NCI-H345 treated with DMSO at 0.1 percent for 48 hours (cell line): ENCODE results near the gene TBC1D7.

Source experiments
- DNase-seq: peaks from one replicate; lab custom pipeline; 2025; ENCODE audit not compliant: unreplicated experiment; lab: John Stamatoyannopoulos, UW

The TBC1D7 gene

DNA sequence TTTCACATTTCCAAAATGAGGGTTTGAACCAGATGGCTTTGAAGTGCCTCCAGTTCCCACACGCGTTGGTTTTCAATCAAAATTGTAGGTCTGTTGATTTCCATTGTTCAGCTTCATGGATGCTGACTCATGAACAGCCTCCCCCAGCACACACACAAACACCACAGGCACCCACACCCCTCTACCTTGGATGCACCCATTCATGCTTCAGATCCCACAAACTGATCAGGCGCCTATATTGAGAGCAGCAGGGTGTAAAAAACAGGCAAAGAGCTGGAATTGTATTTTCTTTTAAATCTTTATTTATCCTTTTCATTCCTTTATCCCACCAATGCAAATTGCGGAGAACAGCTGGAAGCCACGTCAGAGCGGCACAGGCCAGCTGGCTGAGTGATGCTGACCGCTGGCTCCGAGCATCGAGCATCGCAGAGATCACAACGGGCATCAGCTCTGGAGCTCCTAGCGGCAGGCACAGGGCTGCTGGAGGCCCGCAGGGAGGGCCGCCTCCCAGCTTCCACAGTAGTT lies 29.3 kb upstream of the TBC1D7 start:
- no peak for DNase-seq

DNA sequence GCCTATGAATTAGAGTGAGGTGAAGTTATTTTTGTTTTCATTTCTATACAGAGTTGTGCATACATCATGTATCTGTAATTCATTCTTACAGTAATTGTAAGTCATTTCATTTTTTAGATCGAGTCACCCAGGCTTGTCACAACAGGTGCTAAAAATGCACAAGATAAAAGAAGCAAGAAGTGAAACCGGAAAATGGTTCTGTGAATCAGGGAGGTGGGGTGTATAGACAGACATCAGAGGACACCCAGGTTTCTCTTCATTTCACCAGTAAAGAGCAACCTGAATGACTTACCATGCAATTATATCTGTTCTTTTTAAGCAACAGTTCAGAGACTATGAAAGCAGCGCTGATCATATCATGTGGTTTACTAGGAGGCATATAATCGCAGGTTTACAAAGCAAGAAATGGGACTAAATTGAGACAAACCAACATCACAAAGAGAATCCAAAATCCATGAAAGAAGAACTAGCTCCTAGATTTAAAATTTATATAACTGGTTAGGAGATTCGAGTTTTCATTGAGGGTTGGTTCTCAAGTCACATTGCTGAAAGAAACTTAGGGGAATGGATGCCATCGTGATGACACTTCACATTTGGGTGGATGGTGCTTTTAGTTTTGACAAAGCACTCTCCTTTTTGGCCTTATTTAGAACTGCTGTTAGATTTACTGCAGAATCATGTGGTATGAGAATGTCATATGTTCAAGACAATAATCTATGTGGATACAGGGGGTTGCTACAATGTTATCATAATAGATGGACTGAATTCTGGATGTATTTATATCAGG lies 27.9 kb upstream of the TBC1D7 start:
- no peak for DNase-seq

GRCh38 chr6:13355043-13355945 lies 27.0 kb upstream of the TBC1D7 start:
- no peak for DNase-seq

GRCh38 chr6:13354331-13355042 lies 26.1 kb upstream of the TBC1D7 start:
- DNase-seq = no peak

GRCh38 chr6:13352165-13352564 lies 23.8 kb upstream of the TBC1D7 start:
- DNase-seq = no peak

DNA sequence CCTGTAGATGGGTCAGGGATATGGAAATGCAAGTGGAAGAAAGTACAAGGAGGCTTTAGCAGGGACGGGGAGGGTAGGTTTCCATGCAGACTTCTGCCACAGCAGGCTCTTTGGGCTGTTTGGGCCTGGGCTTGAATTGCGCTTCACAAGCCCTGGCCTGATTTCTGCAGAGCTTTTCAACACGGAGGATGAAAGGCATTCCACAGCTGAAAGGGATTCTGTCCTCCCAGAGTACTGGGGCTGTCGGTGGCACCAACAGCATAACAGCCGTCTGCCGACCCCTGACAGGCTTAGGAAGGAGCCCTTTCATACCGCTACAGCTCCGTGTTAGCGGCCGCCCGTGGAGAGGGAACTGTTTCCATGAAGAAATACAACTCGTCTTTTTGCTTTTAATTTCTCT lies 22.9 kb upstream of the TBC1D7 start:
- no peak for DNase-seq

DNA sequence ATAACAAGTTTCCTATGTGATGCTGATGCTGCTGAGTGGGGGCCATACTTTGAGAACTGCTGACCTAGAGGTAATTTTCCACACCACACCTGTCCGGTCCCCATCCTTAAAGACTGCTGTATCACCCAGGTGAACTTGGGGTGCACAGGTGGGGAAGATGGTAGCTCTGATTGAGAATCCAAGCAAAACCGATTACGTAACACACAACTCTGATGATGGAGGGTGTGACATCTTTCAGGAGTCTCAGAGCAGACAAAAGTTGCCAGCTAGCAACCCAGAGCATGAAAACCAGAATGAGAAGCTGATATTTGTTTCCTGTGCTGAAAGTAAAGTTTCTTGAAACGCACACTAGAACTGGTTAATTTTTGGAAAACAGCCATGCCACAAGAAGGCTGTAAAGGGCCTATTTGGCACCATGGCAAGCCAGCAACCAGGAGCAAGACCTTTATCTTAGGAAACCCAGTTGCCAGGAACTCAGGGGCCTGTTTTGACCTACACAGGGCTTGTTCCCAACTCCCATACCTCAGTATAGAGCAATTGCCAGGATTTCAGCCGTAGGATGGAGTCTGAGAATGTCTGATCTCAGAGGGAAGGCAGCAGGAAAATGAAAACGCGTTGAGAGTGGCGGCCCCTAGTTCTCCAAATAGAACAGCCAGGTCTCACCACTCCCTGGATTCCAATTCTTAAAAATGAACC lies 21.6 kb upstream of the TBC1D7 start:
- DNase-seq = no peak

DNA sequence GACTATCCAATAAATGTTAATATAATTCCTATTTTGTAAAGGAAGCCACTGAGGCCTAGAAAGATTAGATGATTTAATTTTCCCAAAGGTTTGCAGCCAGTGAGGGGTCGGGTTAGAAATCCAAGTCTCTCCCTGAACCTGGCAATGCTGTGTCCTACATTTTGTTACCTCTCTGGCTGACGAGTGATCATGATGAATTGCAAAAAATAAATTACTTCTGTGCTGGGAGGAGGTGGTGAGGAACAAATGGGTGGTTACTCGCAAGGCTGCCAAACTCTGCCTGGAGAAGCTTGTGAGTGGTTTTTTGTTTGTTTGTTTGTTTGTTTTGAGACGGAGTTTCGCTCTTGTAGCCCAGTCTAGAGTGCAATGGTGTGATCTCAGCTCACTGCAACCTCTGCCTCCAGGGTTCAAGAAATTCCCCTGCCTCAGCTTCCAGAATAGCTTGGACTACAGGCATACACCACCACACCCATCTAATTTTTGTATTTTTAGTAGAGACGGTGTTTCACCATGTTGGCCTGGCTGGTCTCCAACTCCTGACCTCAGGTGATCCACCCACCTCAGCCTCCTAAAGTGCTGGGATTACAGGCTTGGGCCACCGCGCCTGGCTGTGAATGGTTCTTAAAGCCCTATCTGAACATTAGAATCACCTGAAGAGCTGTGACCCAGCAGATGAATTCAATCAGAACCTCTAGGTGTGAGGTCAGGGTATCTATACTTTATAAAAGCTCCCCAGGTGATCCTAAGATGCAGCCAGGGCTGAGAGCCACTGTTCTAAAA lies 20.2 kb upstream of the TBC1D7 start:
- DNase-seq = no peak

DNA sequence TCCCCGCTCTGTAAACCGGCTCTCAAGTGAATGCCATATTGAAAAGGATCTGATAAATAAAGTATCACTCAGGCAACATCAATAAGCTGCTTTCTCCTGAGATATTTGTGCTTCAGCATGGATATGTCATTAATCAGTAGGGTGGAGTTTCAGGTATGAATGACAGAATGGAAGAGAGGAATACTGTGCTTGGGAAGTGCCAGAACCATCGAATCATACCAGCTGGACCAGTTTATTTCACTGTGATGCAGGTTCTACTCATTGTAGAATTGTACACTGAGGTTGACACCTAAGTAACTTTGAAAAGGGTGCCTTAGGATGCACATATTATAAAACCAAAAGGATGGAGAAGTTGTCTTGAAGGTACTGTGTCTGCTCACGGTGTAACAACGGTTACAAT lies 17.9 kb upstream of the TBC1D7 start:
- no peak for DNase-seq

- no peak for DNase-seq
Measured at GRCh38 chr6:13342414-13343019, 14.2 kb upstream of the TBC1D7 start.

DNA sequence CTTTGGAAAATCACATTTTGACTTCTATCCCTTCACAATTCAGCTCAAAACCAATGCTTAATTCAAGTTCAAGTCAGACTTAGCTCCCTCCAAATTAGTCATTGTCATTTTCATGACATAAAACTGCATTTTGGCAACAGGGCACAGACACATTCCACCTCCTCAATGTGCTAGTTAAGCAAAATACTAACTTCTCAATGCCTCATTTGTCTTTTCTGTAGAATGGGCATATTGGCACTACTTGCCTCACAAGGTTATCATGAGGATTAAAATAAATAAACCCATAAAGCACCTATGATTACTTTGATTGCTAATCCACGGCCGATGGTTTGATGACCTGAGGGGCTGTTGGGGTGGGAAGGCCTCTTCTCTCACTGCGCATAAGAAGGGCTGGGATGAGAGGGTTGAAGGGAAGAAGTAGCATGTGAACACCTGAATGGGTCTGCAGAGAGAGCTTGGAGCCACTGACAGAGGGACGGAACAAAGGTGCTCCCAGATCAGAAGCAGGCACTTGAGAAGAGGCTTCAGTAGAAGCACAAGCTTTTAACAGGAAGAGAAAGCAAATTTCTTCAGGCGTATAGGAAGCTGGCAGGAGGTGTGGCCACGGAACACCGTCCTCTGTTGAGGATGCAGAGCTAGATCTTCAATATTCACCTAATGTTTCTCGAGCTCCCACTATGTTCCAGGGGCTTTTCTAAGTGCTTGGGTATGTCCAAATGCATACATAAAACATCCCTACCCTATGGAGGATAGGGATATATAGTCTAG lies 11.7 kb upstream of the TBC1D7 start:
- no peak for DNase-seq

- no peak for DNase-seq
Measured at GRCh38 chr6:13338038-13338437, 9.7 kb upstream of the TBC1D7 start.

GRCh38 chr6:13336553-13336952 lies 8.2 kb upstream of the TBC1D7 start:
- peak; percentile 12 for DNase-seq

GRCh38 chr6:13334953-13335352 lies 6.6 kb upstream of the TBC1D7 start:
- no peak for DNase-seq

- no peak for DNase-seq
Measured at GRCh38 chr6:13332349-13332706, 4.0 kb upstream of the TBC1D7 start.

- no peak for DNase-seq
Measured at GRCh38 chr6:13331516-13332348, 3.4 kb upstream of the TBC1D7 start.

DNA sequence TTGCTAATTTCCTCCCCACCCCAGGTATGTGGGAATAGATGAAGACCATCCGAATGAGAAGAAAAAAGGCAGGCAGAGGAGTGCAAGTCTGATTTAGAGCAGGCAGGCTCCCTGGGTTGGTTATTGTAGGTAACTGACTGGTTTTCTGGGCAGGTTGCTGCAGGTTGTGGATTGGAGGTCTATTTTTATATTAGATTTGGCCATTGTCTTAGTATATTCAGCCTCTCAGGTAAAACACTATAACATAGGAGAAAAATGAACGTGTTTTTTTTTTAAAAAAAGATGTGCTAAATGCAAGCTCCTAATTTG lies 492 bp upstream of the TBC1D7 start:
- no peak for DNase-seq

DNA sequence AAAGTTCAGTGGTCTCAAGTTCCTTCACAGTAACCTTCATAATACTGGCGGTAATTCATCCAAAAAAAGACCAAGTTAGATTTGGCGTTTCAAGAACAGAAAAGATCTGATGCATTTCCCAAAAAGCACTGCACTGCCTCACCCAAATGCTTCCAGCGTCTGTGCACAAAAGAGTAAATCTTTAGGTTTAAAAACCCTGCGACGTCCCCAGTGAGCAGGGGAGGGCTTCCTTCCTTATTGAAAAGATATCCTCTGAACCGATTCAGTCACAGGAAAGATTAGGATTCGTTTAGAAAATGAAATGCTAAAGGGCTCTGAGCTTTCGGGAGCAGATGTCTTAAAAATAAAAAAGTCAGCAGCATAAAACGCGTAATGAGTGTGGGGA lies 654 bp downstream of the TBC1D7 start:
- DNase-seq = no peak
